ENCODE results near the gene IMMP2L.

Gene IMMP2L

DNA sequence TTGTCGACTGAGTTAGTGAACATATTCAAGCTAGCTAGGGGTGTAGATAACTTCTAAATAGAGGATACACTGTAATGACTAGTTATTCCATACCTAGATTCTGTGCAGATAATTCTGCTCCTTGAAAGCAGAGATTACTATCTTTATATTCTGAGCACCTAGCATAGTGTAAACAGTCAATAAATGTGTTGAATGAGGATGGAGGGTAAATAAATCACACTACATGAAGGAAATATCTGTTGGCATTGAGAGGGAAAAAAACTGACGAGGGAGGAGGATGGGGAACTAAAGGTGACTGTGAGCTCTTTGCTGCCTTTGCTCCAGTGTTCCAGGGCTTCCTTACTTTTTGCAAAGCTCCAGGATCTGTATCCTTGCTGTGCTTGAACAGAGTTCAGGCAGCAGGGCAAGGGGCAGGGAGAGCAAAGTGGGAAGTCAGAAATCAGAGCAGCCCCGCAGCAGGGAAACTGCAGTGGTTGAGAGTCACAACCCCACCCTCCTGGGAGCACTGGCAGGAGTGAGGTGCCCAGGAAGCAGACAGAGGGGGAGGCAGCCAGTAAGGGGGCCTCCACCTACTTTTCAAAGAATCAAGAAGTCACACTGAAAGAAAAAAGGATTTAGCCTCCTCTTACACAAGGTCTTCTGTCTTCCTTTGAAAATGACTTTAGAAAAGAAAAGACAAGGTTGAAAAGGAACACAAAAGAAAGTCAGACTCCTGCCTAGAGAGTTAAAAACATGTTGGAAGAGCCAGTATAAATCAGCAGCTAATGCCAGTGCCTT lies 543.1 kb downstream of the IMMP2L start:
- peaks cover 2% of the 10 kb centered on the region; the same call in 1 of the 2 replicates for H3K4me1 ChIP-seq
- no peaks in the 10 kb centered on the region for H3K27me3 ChIP-seq
- no peak for DNase-seq
- H3K4me3 ChIP-seq (ENCODE audit: low read depth, low read length) = no peak overlapping the region
- TF ChIP-seq, protein P1, sequence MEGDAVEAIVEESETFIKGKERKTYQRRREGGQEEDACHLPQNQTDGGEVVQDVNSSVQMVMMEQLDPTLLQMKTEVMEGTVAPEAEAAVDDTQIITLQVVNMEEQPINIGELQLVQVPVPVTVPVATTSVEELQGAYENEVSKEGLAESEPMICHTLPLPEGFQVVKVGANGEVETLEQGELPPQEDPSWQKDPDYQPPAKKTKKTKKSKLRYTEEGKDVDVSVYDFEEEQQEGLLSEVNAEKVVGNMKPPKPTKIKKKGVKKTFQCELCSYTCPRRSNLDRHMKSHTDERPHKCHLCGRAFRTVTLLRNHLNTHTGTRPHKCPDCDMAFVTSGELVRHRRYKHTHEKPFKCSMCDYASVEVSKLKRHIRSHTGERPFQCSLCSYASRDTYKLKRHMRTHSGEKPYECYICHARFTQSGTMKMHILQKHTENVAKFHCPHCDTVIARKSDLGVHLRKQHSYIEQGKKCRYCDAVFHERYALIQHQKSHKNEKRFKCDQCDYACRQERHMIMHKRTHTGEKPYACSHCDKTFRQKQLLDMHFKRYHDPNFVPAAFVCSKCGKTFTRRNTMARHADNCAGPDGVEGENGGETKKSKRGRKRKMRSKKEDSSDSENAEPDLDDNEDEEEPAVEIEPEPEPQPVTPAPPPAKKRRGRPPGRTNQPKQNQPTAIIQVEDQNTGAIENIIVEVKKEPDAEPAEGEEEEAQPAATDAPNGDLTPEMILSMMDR (IDR thresholded peaks at IDR 0.05; ENCODE audit: low read depth, low read length) = no peak
- H3K36me3 ChIP-seq = no peaks in the 10 kb centered on the region
- H3K9me3 ChIP-seq = no peaks in the 10 kb centered on the region

DNA sequence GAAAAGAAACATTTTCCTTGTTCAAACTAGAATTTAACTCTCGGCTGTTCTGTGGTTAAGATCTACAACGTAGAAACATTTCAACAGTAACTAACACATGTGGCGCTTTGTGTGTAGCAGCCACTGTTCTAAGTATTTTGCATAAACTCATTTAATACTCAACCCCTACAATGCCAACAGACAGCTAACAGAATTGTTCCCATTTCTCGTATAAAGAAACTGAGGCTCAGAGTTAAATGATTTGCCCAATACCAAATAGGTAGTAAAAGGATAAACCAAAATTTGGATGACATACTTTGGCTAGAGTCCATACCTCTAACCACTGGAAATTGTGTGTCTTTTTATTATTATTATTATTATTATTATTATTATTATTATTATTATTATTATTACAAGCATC lies 543.8 kb downstream of the IMMP2L start:
- no peaks in the 10 kb centered on the region for H3K36me3 ChIP-seq
- H3K4me3 ChIP-seq (ENCODE audit: low read depth, low read length) = no peak overlapping the region
- H3K9me3 ChIP-seq = no peaks in the 10 kb centered on the region
- H3K4me1 ChIP-seq = peaks cover 2% of the 10 kb centered on the region; the same call in 1 of the 2 replicates
- TF ChIP-seq, protein P1 (IDR thresholded peaks at IDR 0.05; ENCODE audit: low read depth, low read length) = no peak
- no peaks in the 10 kb centered on the region for H3K27me3 ChIP-seq
- DNase-seq = no peak

DNA sequence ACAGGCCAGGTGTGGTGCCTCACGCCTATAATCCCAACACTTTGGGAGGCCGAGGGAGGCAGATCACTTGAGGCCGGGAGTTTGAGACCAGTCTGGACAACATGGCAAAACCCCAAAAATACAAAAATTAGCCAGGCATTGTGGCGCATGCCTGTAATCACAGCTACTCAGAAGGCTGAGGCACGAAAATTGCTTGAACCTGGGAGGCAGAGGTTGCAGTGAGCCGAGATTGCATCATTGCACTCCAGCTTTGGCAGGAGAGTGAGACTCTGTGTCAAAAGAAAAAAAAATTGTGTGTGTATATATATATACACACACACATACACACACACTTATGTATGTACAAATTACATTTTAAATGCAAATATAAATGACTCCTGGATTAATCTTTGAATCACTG lies 548.2 kb downstream of the IMMP2L start:
- Histone ChIP-seq H3K36me3 (no peaks in the 10 kb centered on the region), H3K4me3 (ENCODE audit: low read depth, low read length) (no peak overlapping the region), H3K27me3 (no peaks in the 10 kb centered on the region), H3K9me3 (no peaks in the 10 kb centered on the region), H3K4me1 (peaks cover 2% of the 10 kb centered on the region; the same call in 1 of the 2 replicates)
- TF ChIP-seq, protein P1 (IDR thresholded peaks at IDR 0.05; ENCODE audit: low read depth, low read length) = no peak
- no peak for DNase-seq

DNA sequence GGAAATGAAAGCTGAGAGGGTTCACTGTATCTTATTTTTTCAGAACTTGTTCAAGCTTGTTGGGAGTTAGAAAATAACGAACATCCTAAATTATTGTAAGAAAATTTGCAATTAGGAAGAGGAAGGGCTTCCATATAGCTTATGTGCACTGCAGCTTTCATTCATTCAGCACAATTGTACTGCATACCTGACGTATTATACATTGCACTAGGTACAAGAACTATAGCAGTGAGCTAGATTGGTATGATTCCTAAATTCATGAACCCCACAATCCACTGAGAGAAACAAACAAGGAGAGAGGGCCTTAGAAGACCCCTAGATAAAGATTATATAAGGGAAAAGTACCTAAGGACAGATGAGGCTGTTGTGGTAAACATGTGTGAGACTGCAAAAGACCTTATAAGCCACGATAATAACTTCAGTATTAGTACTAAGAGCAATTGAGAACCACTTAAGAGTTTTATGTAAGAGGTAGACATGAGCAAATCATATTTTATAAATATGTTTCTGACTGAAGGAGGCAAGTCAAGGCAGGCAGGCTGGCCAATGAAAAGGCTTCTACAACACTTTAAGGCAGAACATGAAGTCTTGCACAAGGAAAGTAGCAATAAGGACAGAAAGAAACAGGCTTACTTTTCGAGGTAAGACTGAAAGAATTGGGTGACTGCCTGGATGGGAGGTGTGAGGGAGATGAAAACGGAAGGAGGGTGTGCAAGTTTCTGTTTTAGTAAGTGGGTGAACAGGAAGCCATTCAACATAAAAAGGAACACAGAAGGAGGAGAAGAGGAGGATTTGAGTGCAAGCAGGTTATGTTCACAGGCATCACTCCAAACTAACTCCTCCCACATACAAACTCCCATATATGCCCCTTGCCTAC lies 549.3 kb downstream of the IMMP2L start:
- DNase-seq = no peak
- H3K4me3 ChIP-seq (ENCODE audit: low read depth, low read length) = no peak overlapping the region
- H3K27me3 ChIP-seq = no peaks in the 10 kb centered on the region
- H3K9me3 ChIP-seq = no peaks in the 10 kb centered on the region
- no peaks in the 10 kb centered on the region for H3K36me3 ChIP-seq
- no peaks in the 10 kb centered on the region for H3K4me1 ChIP-seq
- TF ChIP-seq, protein P1 (IDR thresholded peaks at IDR 0.05; ENCODE audit: low read depth, low read length) = no peak

DNA sequence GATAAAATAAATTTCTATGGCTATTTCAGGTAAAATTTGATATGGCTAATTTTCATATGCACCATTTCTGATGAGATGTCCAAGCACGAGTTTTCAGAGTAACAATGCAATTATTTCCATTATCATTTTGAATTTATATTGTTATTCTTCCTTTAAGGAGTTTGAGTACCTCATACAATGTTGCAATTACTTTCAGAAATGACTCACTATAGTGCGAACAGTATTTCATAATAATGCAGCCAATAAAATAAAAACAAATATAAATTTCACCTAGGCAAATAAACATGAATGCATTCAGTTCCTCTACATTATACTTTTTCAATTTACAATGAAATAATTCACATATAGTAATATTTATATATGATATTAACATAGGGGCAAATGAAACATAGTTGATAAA lies 550.1 kb downstream of the IMMP2L start:
- no peaks in the 10 kb centered on the region for H3K27me3 ChIP-seq
- no peaks in the 10 kb centered on the region for H3K36me3 ChIP-seq
- H3K9me3 ChIP-seq = no peaks in the 10 kb centered on the region
- TF ChIP-seq, protein P1 (IDR thresholded peaks at IDR 0.05; ENCODE audit: low read depth, low read length) = no peak
- DNase-seq = no peak
- no peak overlapping the region for H3K4me3 ChIP-seq (ENCODE audit: low read depth, low read length)
- no peaks in the 10 kb centered on the region for H3K4me1 ChIP-seq

Measured in BE2C (cell line).